HCT116 (cell line): Measurements from ENCODE around the gene C3orf22. TPM values are rescaled to one million over a fixed set of nuclear protein-coding genes. Genes with fewer than 3 reads are reported as not detected.

Experiments
- ATAC-seq: fragments of 200-7000 bp; cut with Tn5 transposase; 2 replicates; pipeline ENCODE4 v1.9.1; 2020; ENCODE audit warnings: mild to moderate bottlenecking, moderate library complexity
- BruUV-seq: library from RNA; stranded (reverse); fragments of 400-500 nt; replicated peaks from 2 replicates; lab custom pipeline; 2021; lab: Mats Ljungman, UMichigan
- CTCF ChIA-PET: fragments of 300-600 bp; sonication (Branson Sonifier 250); formaldehyde crosslinking; loops from one replicate; lab custom pipeline; 2021; ENCODE audit warnings: antibody characterized with exemption; lab: Charles Lee
- POLR2A ChIA-PET: fragments of 300-600, 350-600 bp; sonication (Branson Sonifier 250); formaldehyde crosslinking; loops from one replicate; lab custom pipeline; 2021; ENCODE audit warnings: antibody characterized with exemption; lab: Charles Lee
- RAD21 ChIA-PET, 2 experiments: fragments of 300-600 bp; sonication (Branson Sonifier 250); formaldehyde crosslinking; loops; one replicate each; lab custom pipeline; 2023; ENCODE audit warnings: low total read pairs in 2 of 2; ENCODE audit not compliant: uncharacterized antibody in 2 of 2, unreplicated experiment in 2 of 2, low non-redundant PET in 1 of 2; lab: Charles Lee
- DNase-seq: peaks from one replicate; pipeline ENCODE4 v3.0.0-alpha.2; 2010; ENCODE audit warnings: low read depth, low spot score
- H2AFZ ChIP-seq: fragments of 200-600 bp; shearing (Covaris generic), sonication (generic); 2 replicates; pipeline ENCODE4 v1.6.1; 2017; ENCODE audit warnings: low read depth, mixed run types, mixed read lengths, antibody characterized with exemption, low read length; ENCODE audit not compliant: poor library complexity, severe bottlenecking
- H3K27ac ChIP-seq: 2 replicates; pipeline ENCODE4 v1.5.1; 2012; ENCODE audit warnings: low read depth, low read length
- H3K27me3 ChIP-seq: fragments of 200-600 bp; sonication (generic); 2 replicates; pipeline ENCODE4 v1.6.1; 2016; ENCODE audit warnings: mixed run types, low read length, mixed read lengths; ENCODE audit not compliant: insufficient read depth
- H3K36me3 ChIP-seq, 2 experiments: fragments of 200-500 bp in 1 of 2; fragments of 200-600 bp in 1 of 2; sonication (Bioruptor generic) in 1 of 2; sonication (generic) in 1 of 2; 2 replicates each; pipeline versions ENCODE4 v1.5.1 to v1.6.1; 2014 to 2016; ENCODE audit warnings: low read length in 2 of 2, inconsistent platforms in 1 of 2, mixed read lengths in 1 of 2, mixed run types in 1 of 2; ENCODE audit not compliant: insufficient read depth in 2 of 2, control insufficient read depth in 1 of 2
- H3K4me1 ChIP-seq, 2 experiments: fragments of 200-600 bp in 1 of 2; sonication (generic) in 1 of 2; 2 replicates each; pipeline versions ENCODE4 v1.5.1 to v1.6.1; 2012 to 2017; ENCODE audit warnings: low read length in 2 of 2, inconsistent platforms in 1 of 2, mild to moderate bottlenecking in 1 of 2, mixed read lengths in 1 of 2, mixed run types in 1 of 2, moderate library complexity in 1 of 2; ENCODE audit not compliant: insufficient read depth in 2 of 2, control insufficient read depth in 1 of 2
- H3K4me2 ChIP-seq: fragments of 200-600 bp; sonication (generic); 2 replicates; pipeline ENCODE4 v1.6.1; 2017; ENCODE audit warnings: mixed run types, low read length, mixed read lengths
- H3K4me3 ChIP-seq, 2 experiments: fragments of 200-600 bp in 1 of 2; sonication (generic) in 1 of 2; replicated peaks in 1 of 2; 2 replicates each; pipeline ENCODE4 v1.5.1; 2011 to 2016; ENCODE audit warnings: low read length in 2 of 2, control low read depth in 1 of 2, low read depth in 1 of 2, mild to moderate bottlenecking in 1 of 2, mixed read lengths in 1 of 2, mixed run types in 1 of 2
- H3K79me2 ChIP-seq: fragments of 200-600 bp; sonication (generic); 2 replicates; pipeline ENCODE4 v1.6.1; 2017; ENCODE audit warnings: mild to moderate bottlenecking, mixed run types, low read length, moderate library complexity, mixed read lengths; ENCODE audit not compliant: insufficient read depth
- H3K9ac ChIP-seq: fragments of 200-600 bp; sonication (generic); 2 replicates; pipeline ENCODE4 v1.6.1; 2016; ENCODE audit warnings: low read length, mixed read lengths
- H3K9me2 ChIP-seq: fragments of 200-600 bp; sonication (generic), shearing (Covaris generic); 2 replicates; pipeline ENCODE4 v1.6.1; 2017; ENCODE audit warnings: mixed run types, mild to moderate bottlenecking, moderate library complexity; ENCODE audit not compliant: insufficient read depth
- H3K9me3 ChIP-seq, 2 experiments: fragments of 200-500 bp in 1 of 2; fragments of 200-600 bp in 1 of 2; sonication (Bioruptor generic) in 1 of 2; sonication (generic) in 1 of 2; 2 replicates each; pipeline ENCODE4 v1.6.1; 2014 to 2017; ENCODE audit warnings: low read length in 2 of 2, mixed read lengths in 2 of 2, inconsistent platforms in 1 of 2, low read depth in 1 of 2, mild to moderate bottlenecking in 1 of 2, mixed run types in 1 of 2, moderate library complexity in 1 of 2; ENCODE audit not compliant: control insufficient read depth in 1 of 2, insufficient read depth in 1 of 2
- H4K20me1 ChIP-seq: fragments of 200-600 bp; sonication (generic), shearing (Covaris generic); 2 replicates; pipeline ENCODE4 v1.6.1; 2017; ENCODE audit warnings: mixed run types, mild to moderate bottlenecking, moderate library complexity; ENCODE audit not compliant: insufficient read depth
- ELF1 ChIP-seq: IDR thresholded peaks from 2 replicates; pipeline ENCODE4 v1.6.1; 2012; ENCODE audit warnings: low read depth, borderline replicate concordance
- SIN3A ChIP-seq: IDR thresholded peaks from 2 replicates; pipeline ENCODE4 v1.6.1; 2012; ENCODE audit warnings: low read depth
- SRF ChIP-seq: IDR thresholded peaks from 2 replicates; pipeline ENCODE4 v1.6.1; 2012; ENCODE audit warnings: low read depth
- TCF7L2 ChIP-seq: IDR thresholded peaks from 2 replicates; pipeline ENCODE4 v1.7.0; 2011; ENCODE audit warnings: borderline replicate concordance, inconsistent platforms; ENCODE audit not compliant: insufficient read depth, insufficient read length; ENCODE audit errors: extremely low read depth
- intact Hi-C: fragments of 100-400 bp; cut with micrococcal nuclease; formaldehyde crosslinking; loops from 2 replicates; pipeline ENCODE4 v1.10.0; 2022
- total RNA-seq: library from RNA; stranded (reverse); gene quantifications from one replicate; pipeline ENCODE4 v1.2.1, GENCODE V29; 2021; ENCODE audit not compliant: unreplicated experiment

The C3orf22 gene
- total RNA-seq, 1 experiment from 2014 or later: not detected

DNA sequence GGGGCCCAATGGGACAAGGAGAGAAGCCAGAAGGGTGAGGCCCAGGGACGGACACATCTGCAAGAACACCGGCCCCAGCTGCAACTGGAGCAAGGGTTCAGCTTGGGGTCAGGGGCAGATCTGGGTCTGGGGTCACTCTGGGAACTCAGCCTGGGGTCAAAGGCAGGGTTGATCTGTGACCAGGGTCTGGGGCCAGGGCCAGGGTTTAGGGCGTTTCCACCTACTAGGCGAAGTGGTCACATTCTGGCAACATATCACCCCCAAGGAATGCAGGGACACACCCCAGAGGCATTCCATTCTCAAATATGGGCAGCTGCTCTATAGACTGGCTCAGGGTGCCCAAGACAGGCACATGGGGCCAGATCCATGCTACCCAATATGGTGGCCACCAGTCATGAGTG lies 50.2 kb downstream of the C3orf22 start:
- peak overlapping the region; percentile 61 for H3K4me2 ChIP-seq
- RAD21 ChIA-PET: no interaction called here

DNA sequence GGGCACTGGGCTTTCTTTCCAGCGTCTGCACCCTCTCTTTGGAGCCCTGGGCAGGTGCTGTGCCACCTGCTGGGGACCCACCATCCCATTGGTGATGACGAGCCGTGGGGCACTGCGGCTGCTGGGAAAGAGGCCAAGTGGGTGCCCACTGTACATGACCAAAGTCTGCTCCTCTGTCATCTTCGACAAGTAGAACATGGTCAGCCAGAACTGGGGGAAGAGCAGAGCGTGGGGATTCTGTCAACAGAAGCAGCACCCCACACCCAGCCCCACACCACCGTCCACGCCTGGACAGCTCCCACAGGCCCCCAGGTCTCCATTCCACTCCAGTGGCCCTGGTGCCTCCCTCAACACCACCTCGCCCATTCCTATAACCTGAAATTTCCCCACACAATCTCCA lies 50.8 kb downstream of the C3orf22 start:
- Histone ChIP-seq H4K20me1 (no peaks in the 10 kb centered on the region), H3K36me3 (no peaks in the 10 kb centered on the region), H3K9ac (no peak overlapping the region), H3K4me3 (no peak overlapping the region), H3K79me2 (no peaks in the 10 kb centered on the region), H3K27me3 (peaks cover 7% of the 10 kb centered on the region; the same call in 1 of the 2 replicates), H3K9me3 (no peaks in the 10 kb centered on the region), H3K4me1 (peaks cover 0 to 11% of the 10 kb centered on the region in 2 experiments; a peak in 2 of 4 replicates), H3K4me2 (peak overlapping the region; percentile 61; the same call in 1 of the 2 replicates), H3K9me2 (no peaks in the 10 kb centered on the region), H3K27ac (no peak overlapping the region; the same call in 1 of the 2 replicates), H2AFZ (no peak overlapping the region)
- ATAC-seq (no peak), DNase-seq (no peak)
- TF ChIP-seq TCF7L2 (no peak), SIN3A (no peak), ELF1 (no peak)
- ChIA-PET POLR2A (no interaction called here), CTCF (interaction anchor here (0.8 to 1.2 kb wide), 2 partner anchors 15 to 295 kb away, joined by 3 read pairs; no protein-coding TSS in a partner anchor), RAD21 (no interaction called here)
- BruUV-seq: no TSS peak
- intact Hi-C loops: no loop called here

More for the DNA sequence above, 50.2 kb downstream of the C3orf22 start:
- ChIA-PET POLR2A (no interaction called here), CTCF (interaction anchor here (0.8 to 1.2 kb wide), 2 partner anchors 14 to 295 kb away, joined by 3 read pairs; no protein-coding TSS in a partner anchor)
- Histone ChIP-seq H3K9me2 (no peaks in the 10 kb centered on the region), H3K4me1 (peaks cover 0 to 11% of the 10 kb centered on the region in 2 experiments; a peak in 2 of 4 replicates), H3K9me3 (no peaks in the 10 kb centered on the region), H3K36me3 (no peaks in the 10 kb centered on the region), H2AFZ (no peak overlapping the region), H3K79me2 (no peaks in the 10 kb centered on the region), H3K4me3 (no peak overlapping the region; a peak in 1 of 4 replicates), H3K9ac (no peak overlapping the region), H4K20me1 (no peaks in the 10 kb centered on the region), H3K27me3 (peaks cover 7% of the 10 kb centered on the region; the same call in 1 of the 2 replicates), H3K27ac (no peak overlapping the region)
- TF ChIP-seq ELF1 (no peak), SRF (0 out of 2 replicates have a peak, but pooled peaks have one; percentile 21)
- peak; percentile 8 for DNase-seq
- ATAC-seq: peak; percentile 79
- no TSS peak for BruUV-seq
- intact Hi-C loops: no loop called here
